Psoas muscle (tissue), 8 donors: ENCODE data around the gene FGFRL1. TPM values are rescaled to one million over a fixed set of nuclear protein-coding genes. Genes with fewer than 3 reads are reported as not detected.
"Not testable (repeated sequence)": the region's sequence is repeated elsewhere in the genome, so short reads cannot be mapped to it uniquely, and the experiment has no call there.

Experiments used
- ATAC-seq, 4 donors: fragments of 200-7000 bp; cut with Tn5 transposase; one replicate each; pipeline ENCODE4 v1.9.1; 2020; ENCODE audit warnings: moderate library complexity in 3 of 4, mild to moderate bottlenecking in 2 of 4
- DNase-seq, 2 donors: peaks; one replicate each; pipeline ENCODE4 v3.0.0-alpha.2; 2020
- H3K27ac ChIP-seq: fragments of 200-600 bp; one replicate; pipeline ENCODE4 v1.8.0; 2022
- H3K27me3 ChIP-seq, 3 donors: fragments of 200-600 bp in 1 of 3; one replicate each; pipeline versions ENCODE4 v1.6.1 to v1.8.0; 2013 to 2022; ENCODE audit warnings: low read length in 2 of 3, mild to moderate bottlenecking in 2 of 3, moderate library complexity in 1 of 3; ENCODE audit not compliant: insufficient read depth in 3 of 3
- H3K36me3 ChIP-seq, 2 donors: fragments of 200-600 bp in 1 of 2; one replicate each; pipeline versions ENCODE4 v1.6.1 to v1.8.0; 2013 to 2022; ENCODE audit warnings: low read depth in 1 of 2, mild to moderate bottlenecking in 1 of 2, moderate library complexity in 1 of 2; ENCODE audit not compliant: insufficient read depth in 1 of 2
- H3K4me1 ChIP-seq: fragments of 200-600 bp; one replicate; pipeline ENCODE4 v1.8.0; 2022
- H3K4me3 ChIP-seq: fragments of 200-600 bp; one replicate; pipeline ENCODE4 v1.8.0; 2022; ENCODE audit warnings: mild to moderate bottlenecking
- H3K9me3 ChIP-seq: fragments of 200-600 bp; one replicate; pipeline ENCODE4 v1.8.0; 2022
- WGBS, 3 donors: extraction: QIAGEN DNeasy Blood & Tissue Kit; methylation state at CpG; one replicate each; pipeline versions ENCODE4 v1.1.6 to v1.1.7; 2013; 5-methylcytosine and 5-hydroxymethylcytosine counted together
- intact Hi-C, 2 donors: fragments of 100-400 bp; cut with DNase I; formaldehyde crosslinking; loops; one replicate each; pipeline versions ENCODE4 v1.11.0 to v1.14.2; 2022
- polyA plus RNA-seq, 3 donors: library from polyadenylated mRNA; stranded (reverse); fragments of 200-250 nt; gene quantifications; one replicate each; pipeline ENCODE4 v1.2.3, GENCODE V29; 2013
- total RNA-seq, 4 donors: library from RNA; stranded (reverse); fragmentation: NEBNext Ultra II Directional in 2 of 4; extraction: Animal tissue kit (Norgen Biotek cat#: 25700) in 2 of 4; gene quantifications; one replicate each; pipeline versions ENCODE4 v1.2.1 to v1.2.4, GENCODE V29; 2021 to 2023
- TF ChIP-seq, protein P1 (sequence below): fragments of 200-600 bp; IDR thresholded peaks from one replicate; pipeline ENCODE4 v1.8.0; 2022; ENCODE audit warnings: antibody characterized with exemption
- donor health status: healthy with polysubstance abuse.
- donor health status: DM: no; HTN: no; CAD: no; lungs with moderate emphysema.
- donor health status: Bipolar disorder and iron deficiency.
- donor health status: healthy.
- donor health status: DM: yes; HTN: yes; CAD: no.
- donor health status: DM: no; HTN: no; CAD: no.
- donor health status: DM: no; HTN: no; CAD: no.
- donor health status: DM: yes; HTN: yes; CAD: no.

Gene FGFRL1
- total and polyA plus RNA-seq, 7 donors: 9.8 to 41.2 (median 15.5) TPM

DNA sequence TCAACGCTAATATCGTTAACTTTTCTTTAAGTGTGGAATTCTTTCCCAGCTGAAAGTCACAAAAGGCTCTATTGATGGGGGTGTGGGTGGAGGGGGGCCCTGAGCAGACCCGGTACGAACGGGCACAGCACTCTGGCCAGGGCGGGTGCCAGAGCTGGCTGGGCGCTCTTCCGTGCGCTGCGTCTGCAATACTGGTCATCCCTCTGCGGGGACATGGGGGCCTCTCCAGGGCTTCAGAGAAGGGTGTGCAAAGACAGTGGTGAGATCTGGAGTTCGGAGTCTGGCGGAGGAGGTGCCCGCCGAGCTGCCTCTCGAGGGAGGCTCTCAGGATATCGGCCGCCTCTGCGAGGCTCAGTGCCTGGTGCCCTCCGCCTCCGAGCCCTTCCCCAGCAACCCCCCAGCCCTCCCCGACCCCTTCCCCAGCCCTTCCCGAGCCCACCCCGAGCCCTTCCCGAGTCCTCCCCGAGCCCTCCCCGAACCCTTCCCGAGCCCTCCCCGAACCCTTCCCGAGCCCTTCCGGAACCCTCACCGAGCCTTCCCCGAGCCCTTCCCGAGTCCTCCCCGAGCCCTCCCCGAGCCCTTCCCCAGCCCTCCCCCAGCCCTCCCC lies 34.3 kb downstream of the FGFRL1 start:
- intact Hi-C loops: no loop called here
- DNase-seq: peak; percentile 19 to 42
- 40 to 51% (median 42%) methylated on average over 22 to 36 of the region's 36 CpGs for WGBS, 3 donors
- Histone ChIP-seq H3K27ac (no peak overlapping the region), H3K4me1 (no peaks in the 10 kb centered on the region), H3K27me3 (peaks cover 0 to 68% (median 22%) of the 10 kb centered on the region in 3 donors), H3K9me3 (no peaks in the 10 kb centered on the region), H3K36me3 (no peaks in the 10 kb centered on the region), H3K4me3 (no peak overlapping the region)
- TF ChIP-seq, protein P1, sequence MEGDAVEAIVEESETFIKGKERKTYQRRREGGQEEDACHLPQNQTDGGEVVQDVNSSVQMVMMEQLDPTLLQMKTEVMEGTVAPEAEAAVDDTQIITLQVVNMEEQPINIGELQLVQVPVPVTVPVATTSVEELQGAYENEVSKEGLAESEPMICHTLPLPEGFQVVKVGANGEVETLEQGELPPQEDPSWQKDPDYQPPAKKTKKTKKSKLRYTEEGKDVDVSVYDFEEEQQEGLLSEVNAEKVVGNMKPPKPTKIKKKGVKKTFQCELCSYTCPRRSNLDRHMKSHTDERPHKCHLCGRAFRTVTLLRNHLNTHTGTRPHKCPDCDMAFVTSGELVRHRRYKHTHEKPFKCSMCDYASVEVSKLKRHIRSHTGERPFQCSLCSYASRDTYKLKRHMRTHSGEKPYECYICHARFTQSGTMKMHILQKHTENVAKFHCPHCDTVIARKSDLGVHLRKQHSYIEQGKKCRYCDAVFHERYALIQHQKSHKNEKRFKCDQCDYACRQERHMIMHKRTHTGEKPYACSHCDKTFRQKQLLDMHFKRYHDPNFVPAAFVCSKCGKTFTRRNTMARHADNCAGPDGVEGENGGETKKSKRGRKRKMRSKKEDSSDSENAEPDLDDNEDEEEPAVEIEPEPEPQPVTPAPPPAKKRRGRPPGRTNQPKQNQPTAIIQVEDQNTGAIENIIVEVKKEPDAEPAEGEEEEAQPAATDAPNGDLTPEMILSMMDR: no peak
- ATAC-seq: no peak

DNA sequence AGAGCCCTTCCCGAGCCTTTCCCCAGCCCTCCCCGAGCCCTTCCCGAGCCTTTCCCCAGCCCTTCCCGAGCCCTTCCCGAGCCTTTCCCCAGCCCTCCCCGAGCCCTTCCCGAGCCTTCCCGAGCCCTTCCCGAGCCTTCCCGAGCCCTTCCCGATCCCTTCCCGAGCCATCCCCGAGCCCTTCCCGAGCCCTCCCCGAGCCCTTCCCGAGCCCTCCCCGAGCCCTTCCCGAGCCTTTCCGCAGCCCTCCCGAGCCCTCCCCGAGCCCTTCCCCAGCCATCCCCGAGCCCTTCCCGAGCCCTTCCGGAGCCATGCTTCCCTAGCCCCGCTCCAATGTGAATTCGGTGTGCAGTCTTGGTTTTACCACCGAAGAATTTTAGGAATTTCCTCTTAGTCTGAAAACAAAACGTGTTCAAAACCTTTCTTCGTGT lies 35.2 kb downstream of the FGFRL1 start:
- 12 to 19% (median 14%) methylated on average over 29 of the region's 29 CpGs for whole genome bisulfite sequencing, 3 donors
- peak in 1 of 4 donors; percentile 48 for ATAC-seq
- H3K27me3 ChIP-seq: peaks cover 0 to 72% (median 24%) of the 10 kb centered on the region in 3 donors
- H3K36me3 ChIP-seq, intact Hi-C loops, H3K4me1 ChIP-seq, H3K4me3 ChIP-seq, H3K27ac ChIP-seq, H3K9me3 ChIP-seq: not testable (repeated sequence)
- peak; percentile 66 to 85 for DNase-seq

DNA sequence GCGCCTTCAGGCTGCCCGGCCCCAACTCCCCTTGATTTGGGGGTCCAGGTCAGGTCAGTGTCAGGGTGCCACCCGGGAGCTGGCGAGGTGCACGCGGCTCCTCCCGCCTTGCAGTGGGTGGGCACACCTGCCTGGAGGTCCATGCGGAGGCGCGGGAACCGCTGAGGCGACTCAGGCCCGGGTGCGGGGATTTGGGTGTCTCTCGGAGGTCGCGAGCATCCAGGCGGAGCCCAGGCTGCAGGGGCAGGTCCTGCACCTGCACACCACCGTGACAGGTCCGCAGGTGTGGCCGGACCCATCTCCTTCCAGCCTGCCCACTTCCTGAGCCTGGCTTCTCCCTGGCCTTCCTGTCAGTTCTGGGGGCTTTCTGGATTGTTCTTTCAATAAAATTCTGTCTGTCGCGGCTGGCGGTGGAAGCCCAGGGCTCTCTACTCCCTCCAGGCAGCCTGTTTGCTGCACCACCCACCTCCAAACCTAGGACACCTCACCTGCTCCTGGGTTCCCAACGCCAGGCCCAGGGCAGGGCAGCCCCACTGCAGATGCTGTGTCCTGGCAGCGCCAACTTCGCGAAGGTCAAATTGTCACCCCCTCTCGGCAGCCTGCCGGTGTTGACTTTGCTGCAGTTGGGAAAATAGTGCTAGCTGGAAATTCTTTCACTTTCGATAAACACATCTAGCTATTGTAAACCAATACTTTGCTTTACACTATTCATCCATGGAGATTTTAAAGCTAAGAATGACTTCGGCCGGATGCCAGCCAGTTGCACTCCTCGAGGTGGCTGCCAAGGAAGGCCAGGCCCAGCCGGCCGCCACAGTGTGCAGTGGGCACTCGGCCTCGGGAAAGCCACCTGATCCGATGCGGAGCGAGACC lies 35.9 kb downstream of the FGFRL1 start:
- intact Hi-C loops: no loop called here
- DNase-seq (peak; percentile 25 to 57), ATAC-seq (no peak)
- no peaks in the 10 kb centered on the region for H3K9me3 ChIP-seq
- no peaks in the 10 kb centered on the region for H3K4me1 ChIP-seq
- peaks cover 0 to 76% (median 24%) of the 10 kb centered on the region in 3 donors for H3K27me3 ChIP-seq
- H3K36me3 ChIP-seq: no peaks in the 10 kb centered on the region
- H3K27ac ChIP-seq: no peak overlapping the region
- 46 to 58% (median 49%) methylated on average over 35 to 41 of the region's 41 CpGs for WGBS, 3 donors
- peak overlapping the region; percentile 18 for H3K4me3 ChIP-seq
- TF ChIP-seq, protein P1: no peak

DNA sequence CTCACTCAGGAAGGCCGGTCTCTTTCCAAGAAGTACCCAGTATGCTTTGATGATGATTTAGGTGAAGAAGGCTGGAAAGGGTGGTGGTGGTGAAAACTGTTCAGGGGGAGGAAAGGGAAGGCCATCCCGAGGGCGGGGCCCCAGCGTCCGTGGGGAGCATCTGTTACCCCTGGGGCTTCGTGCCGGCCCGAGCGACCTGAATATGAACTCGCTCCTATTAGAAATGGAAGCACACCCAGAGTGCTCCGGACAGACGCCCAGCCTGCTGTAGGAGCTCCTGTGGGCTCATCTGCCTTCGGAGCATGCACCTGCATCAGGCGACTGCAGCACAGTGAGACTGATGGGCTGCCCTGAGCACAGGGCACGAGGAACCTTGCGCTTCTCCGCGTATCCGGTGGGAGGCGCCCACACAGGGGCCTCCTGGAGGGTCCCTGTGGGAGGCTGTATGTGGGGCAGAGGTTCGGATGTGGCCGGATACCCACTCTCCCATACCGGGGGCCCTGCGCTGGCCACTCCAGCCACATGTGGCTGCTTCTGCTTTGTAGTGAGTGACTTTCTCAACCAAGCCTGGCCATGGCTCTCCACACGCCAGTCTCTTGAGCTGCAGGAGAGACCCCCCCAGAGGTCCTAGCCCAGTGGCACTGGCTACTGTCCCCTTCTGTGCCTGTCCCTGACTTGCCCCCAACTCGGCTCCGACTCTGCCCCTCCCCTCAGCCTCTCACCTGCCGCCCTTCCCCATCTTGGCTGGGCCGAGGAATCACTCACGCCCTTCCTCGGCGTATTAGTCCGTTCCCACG lies 36.7 kb downstream of the FGFRL1 start:
- Histone ChIP-seq H3K27me3 (peaks cover 0 to 84% (median 24%) of the 10 kb centered on the region in 3 donors), H3K4me1 (peaks cover 6% of the 10 kb centered on the region), H3K9me3 (no peaks in the 10 kb centered on the region), H3K4me3 (no peak overlapping the region), H3K36me3 (no peaks in the 10 kb centered on the region), H3K27ac (no peak overlapping the region)
- intact Hi-C loops: no loop called here
- 68 to 73% (median 71%) methylated on average over 32 to 34 of the region's 34 CpGs for WGBS, 3 donors
- TF ChIP-seq, protein P1: no peak
- no peak for ATAC-seq
- DNase-seq: peak; percentile 29 to 45
